Vagina (tissue), 2 donors: ENCODE results near the gene MACO1. TPM values are rescaled to one million over a fixed set of nuclear protein-coding genes. Genes with fewer than 3 reads are reported as not detected.

Experiments used
- DNase-seq, 2 donors: peaks; one replicate each; pipeline ENCODE4 v3.0.0-alpha.2; 2017; ENCODE audit errors: extremely low spot score in 2 of 2
- H3K27ac ChIP-seq: fragments of 200-600 bp; sonication (generic); one replicate; pipeline ENCODE4 v1.5.1; 2019
- H3K27me3 ChIP-seq: fragments of 200-600 bp; sonication (generic); one replicate; pipeline ENCODE4 v1.5.1; 2019
- H3K36me3 ChIP-seq, 2 donors: fragments of 200-600 bp; sonication (generic); one replicate each; pipeline ENCODE4 v1.5.1; 2017 to 2019
- H3K4me1 ChIP-seq: fragments of 200-600 bp; sonication (generic); one replicate; pipeline ENCODE4 v1.5.1; 2019
- H3K4me3 ChIP-seq, 2 donors: fragments of 200-600 bp; sonication (generic); 1 replicate in 1 of 2; 2 replicates in 1 of 2; pipeline ENCODE4 v1.5.1; 2016 to 2019
- H3K9me3 ChIP-seq: fragments of 200-600 bp; sonication (generic); one replicate; pipeline ENCODE4 v1.5.1; 2019
- POLR2A ChIP-seq, 2 donors: fragments of 450-650 bp; IDR thresholded peaks; one replicate each; pipeline ENCODE4 v1.6.1; 2017; ENCODE audit warnings: antibody characterized with exemption in 2 of 2, mild to moderate bottlenecking in 2 of 2, moderate library complexity in 2 of 2
- POLR2AphosphoS5 ChIP-seq, 2 donors: sonication (generic); formaldehyde crosslinking; IDR thresholded peaks; one replicate each; pipeline ENCODE4 v1.9.0; 2017; ENCODE audit warnings: antibody characterized with exemption in 2 of 2, mild to moderate bottlenecking in 2 of 2, low read depth in 1 of 2; ENCODE audit not compliant: insufficient read depth in 1 of 2
- intact Hi-C: fragments of 100-400 bp; cut with DNase I; formaldehyde crosslinking; loops from one replicate; pipeline ENCODE4 v1.15.1; 2023
- total RNA-seq: library from RNA; depleted of rRNA; stranded (reverse); fragments of >200 nt; gene quantifications from one replicate; pipeline ENCODE4 v1.2.3, GENCODE V29; 2016
- TF ChIP-seq, protein P1 (sequence below), 3 experiments: fragments of 450-650 bp in 2 of 3; fragments of 200-600 bp in 1 of 3; sonication (generic) in 1 of 3; IDR thresholded peaks; one replicate each; pipeline ENCODE4 v1.5.1; 2017 to 2019; ENCODE audit warnings: antibody characterized with exemption in 3 of 3, mild to moderate bottlenecking in 2 of 3, moderate library complexity in 2 of 3

MACO1 gene
- total RNA-seq, 1 donor from 2014 or later, result 13.8 TPM

DNA sequence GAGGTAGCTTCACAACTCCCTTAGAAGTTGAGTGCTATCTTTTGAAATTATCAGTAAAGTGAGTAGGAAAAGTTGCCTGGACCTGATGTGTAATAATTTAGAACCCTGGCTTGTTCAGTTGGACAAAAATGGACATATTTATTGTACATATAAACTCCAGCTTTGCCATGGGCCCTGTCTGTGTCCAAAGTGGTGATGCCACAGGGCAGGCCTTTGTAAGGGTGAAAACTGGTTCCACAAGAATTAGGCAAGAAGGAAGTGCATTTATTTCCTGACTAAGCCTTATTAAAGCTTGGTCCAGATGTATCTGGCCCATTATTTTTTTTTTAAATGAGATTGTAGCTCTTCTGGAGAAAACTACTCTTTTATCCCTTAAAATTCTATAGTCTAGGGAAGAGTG lies 47.9 kb downstream of the MACO1 start:
- Histone ChIP-seq H3K27ac (peak overlapping the region; percentile 17), H3K27me3 (no peaks in the 10 kb centered on the region), H3K4me1 (peaks cover 59% of the 10 kb centered on the region), H3K9me3 (no peaks in the 10 kb centered on the region), H3K36me3 (peaks cover 0 to 6% of the 10 kb centered on the region in 2 donors), H3K4me3 (no peak overlapping the region)
- intact Hi-C loops, result no loop called here
- DNase-seq, result no peak
- peak in 1 of 2 donors; percentile 71 for TF ChIP-seq POLR2AphosphoS5 (IDR thresholded peaks at IDR 0.05; ENCODE audit: insufficient read depth in 1 of 2, low read depth in 1 of 2)
- TF ChIP-seq POLR2A (IDR thresholded peaks at IDR 0.05), result no peak

DNA sequence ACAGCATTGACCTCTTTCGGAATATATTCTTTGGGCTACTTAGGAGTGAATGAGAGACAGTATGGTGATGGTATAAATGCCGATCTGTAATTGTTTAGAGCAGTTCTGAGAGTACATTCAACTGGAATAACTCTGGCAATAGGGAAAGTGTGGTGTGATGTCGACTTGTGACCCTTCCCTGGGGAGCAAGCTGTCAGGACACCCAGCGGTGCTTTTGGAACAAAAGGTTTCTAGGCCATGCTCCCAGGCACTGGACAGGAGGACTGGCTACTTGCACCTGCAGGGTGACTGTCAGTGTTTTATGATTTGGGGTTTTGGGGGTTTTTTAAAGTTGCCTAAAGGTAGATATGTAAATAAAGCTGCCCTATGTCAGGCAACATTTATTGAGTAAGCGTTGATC lies 50.9 kb downstream of the MACO1 start:
- TF ChIP-seq, protein P1, sequence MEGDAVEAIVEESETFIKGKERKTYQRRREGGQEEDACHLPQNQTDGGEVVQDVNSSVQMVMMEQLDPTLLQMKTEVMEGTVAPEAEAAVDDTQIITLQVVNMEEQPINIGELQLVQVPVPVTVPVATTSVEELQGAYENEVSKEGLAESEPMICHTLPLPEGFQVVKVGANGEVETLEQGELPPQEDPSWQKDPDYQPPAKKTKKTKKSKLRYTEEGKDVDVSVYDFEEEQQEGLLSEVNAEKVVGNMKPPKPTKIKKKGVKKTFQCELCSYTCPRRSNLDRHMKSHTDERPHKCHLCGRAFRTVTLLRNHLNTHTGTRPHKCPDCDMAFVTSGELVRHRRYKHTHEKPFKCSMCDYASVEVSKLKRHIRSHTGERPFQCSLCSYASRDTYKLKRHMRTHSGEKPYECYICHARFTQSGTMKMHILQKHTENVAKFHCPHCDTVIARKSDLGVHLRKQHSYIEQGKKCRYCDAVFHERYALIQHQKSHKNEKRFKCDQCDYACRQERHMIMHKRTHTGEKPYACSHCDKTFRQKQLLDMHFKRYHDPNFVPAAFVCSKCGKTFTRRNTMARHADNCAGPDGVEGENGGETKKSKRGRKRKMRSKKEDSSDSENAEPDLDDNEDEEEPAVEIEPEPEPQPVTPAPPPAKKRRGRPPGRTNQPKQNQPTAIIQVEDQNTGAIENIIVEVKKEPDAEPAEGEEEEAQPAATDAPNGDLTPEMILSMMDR (IDR thresholded peaks at IDR 0.05), result no peak
- no peak overlapping the region for H3K4me3 ChIP-seq
- no peaks in the 10 kb centered on the region for H3K27me3 ChIP-seq
- H3K27ac ChIP-seq, result peak overlapping the region; percentile 17
- H3K9me3 ChIP-seq, result no peaks in the 10 kb centered on the region
- DNase-seq, result no peak
- peaks cover 0 to 9% of the 10 kb centered on the region in 2 donors for H3K36me3 ChIP-seq
- intact Hi-C loops, result no loop called here
- peaks cover 60% of the 10 kb centered on the region for H3K4me1 ChIP-seq

DNA sequence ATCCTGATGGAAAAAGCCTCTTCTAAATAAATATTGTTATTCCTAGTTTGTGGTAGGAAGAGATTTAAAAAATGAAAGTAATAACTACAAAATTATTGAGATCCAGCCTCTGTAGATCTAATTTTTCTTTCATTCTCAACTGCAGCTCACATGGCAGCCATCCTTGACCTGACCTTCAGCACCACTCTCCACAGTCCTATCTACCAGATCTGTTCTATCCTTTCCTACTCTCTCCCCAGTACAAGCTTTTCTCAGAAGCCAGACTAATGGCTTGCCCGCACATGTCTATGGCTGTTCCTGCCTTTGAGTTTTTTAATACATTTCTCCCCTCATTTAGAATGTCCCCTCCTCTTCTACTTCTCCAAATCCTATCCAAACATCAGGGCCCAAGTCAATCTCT lies 51.5 kb downstream of the MACO1 start:
- H3K27ac ChIP-seq, result peak overlapping the region; percentile 17
- peaks cover 0 to 9% of the 10 kb centered on the region in 2 donors for H3K36me3 ChIP-seq
- H3K9me3 ChIP-seq, result no peaks in the 10 kb centered on the region
- H3K27me3 ChIP-seq, result no peaks in the 10 kb centered on the region
- H3K4me1 ChIP-seq, result peaks cover 54% of the 10 kb centered on the region
- intact Hi-C loops, result no loop called here
- H3K4me3 ChIP-seq, result no peak overlapping the region
- TF ChIP-seq, protein P1 (IDR thresholded peaks at IDR 0.05), result no peak
- TF ChIP-seq POLR2AphosphoS5 (IDR thresholded peaks at IDR 0.05; ENCODE audit: insufficient read depth in 1 of 2, low read depth in 1 of 2) (no peak), POLR2A (IDR thresholded peaks at IDR 0.05) (no peak)
- DNase-seq, result no peak

DNA sequence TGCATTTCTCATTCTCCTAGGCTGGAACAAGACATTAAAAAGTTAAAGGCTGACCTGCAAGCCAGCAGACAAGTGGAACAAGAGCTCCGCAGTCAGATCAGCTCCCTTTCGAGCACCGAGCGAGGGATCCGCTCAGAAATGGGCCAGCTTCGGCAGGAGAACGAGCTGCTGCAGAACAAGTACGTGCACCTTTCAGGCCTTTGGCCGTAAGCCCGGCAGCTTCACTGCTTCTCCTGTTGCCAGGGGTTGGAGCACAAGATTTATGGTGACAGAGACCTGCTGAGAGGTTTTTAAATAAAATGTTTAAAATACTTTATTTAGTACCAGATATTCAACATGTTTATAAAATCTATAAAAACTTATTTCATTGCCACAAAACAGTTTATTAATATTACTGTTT lies 53.4 kb downstream of the MACO1 start:
- Histone ChIP-seq H3K27me3 (no peaks in the 10 kb centered on the region), H3K9me3 (no peaks in the 10 kb centered on the region), H3K27ac (no peak overlapping the region), H3K4me3 (no peak overlapping the region), H3K4me1 (peaks cover 35% of the 10 kb centered on the region), H3K36me3 (peaks cover 0 to 12% of the 10 kb centered on the region in 2 donors)
- TF ChIP-seq POLR2AphosphoS5 (IDR thresholded peaks at IDR 0.05; ENCODE audit: insufficient read depth in 1 of 2, low read depth in 1 of 2), result no peak
- TF ChIP-seq, protein P1 (IDR thresholded peaks at IDR 0.05), result no peak
- no peak for TF ChIP-seq POLR2A (IDR thresholded peaks at IDR 0.05)
- no peak for DNase-seq
- intact Hi-C loops, result no loop called here

DNA sequence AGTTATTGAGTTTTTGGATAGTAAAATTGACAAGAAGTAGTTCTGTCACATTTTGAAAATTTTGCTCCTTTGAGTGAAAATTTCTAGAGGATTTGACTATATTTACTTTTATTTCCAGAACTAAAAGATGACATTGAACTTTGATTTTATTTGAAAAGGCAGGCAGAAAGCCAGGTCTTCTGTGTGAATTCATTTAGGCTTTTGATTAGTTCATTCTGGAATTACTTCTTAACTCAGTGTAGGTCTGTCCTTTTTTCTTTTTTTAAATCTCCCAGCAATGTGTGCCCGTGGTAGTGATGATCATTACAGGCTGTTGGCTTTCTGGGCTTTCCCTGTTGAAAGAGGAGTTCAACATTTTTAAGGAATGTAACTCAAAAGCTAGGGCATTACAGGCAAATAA lies 53.8 kb downstream of the MACO1 start:
- no peak for DNase-seq
- Histone ChIP-seq H3K36me3 (peaks cover 0 to 16% of the 10 kb centered on the region in 2 donors), H3K9me3 (no peaks in the 10 kb centered on the region), H3K27ac (no peak overlapping the region), H3K4me3 (no peak overlapping the region), H3K4me1 (peaks cover 31% of the 10 kb centered on the region), H3K27me3 (no peaks in the 10 kb centered on the region)
- intact Hi-C loops, result no loop called here
- TF ChIP-seq, protein P1 (IDR thresholded peaks at IDR 0.05), result no peak
- no peak for TF ChIP-seq POLR2AphosphoS5 (IDR thresholded peaks at IDR 0.05; ENCODE audit: insufficient read depth in 1 of 2, low read depth in 1 of 2)
